IMR-90 (cell line): ENCODE data around the gene ETS1. TPM values are rescaled to one million over a fixed set of nuclear protein-coding genes. Genes with fewer than 3 reads are reported as not detected.

Experiments
- ATAC-seq: fragments of 200-7000 bp; cut with Tn5 transposase; 2 replicates; pipeline ENCODE4 v1.9.1; 2020; ENCODE audit warnings: low read depth, mild to moderate bottlenecking, moderate library complexity
- BruUV-seq: library from RNA; stranded (reverse); fragments of 400-500 nt; replicated peaks from 2 replicates; lab custom pipeline; 2021; lab: Mats Ljungman, UMichigan
- CTCF ChIA-PET: fragments of 300-600 bp; formaldehyde crosslinking; extraction: SDS; loops from one replicate; lab custom pipeline; 2021; ENCODE audit warnings: antibody characterized with exemption; lab: Yijun Ruan, JAX
- POLR2A ChIA-PET: fragments of 300-600 bp; sonication (Branson Sonifier 250); formaldehyde crosslinking; loops from one replicate; lab custom pipeline; 2022; ENCODE audit warnings: antibody characterized with exemption; ENCODE audit not compliant: unreplicated experiment; lab: Charles Lee
- DNase-seq: peaks from one replicate; pipeline ENCODE4 v3.0.0; 2013
- H2AFZ ChIP-seq: replicated peaks from 2 replicates; pipeline ENCODE3; 2013; ENCODE audit warnings: low read length, mild to moderate bottlenecking; ENCODE audit not compliant: poor library complexity
- H2AK5ac ChIP-seq: 2 replicates; pipeline ENCODE4 v1.6.1; 2013; ENCODE audit warnings: low read depth, low read length, inconsistent platforms
- H2AK9ac ChIP-seq: replicated peaks from 2 replicates; pipeline ENCODE3; 2013; ENCODE audit warnings: mild to moderate bottlenecking, low read depth, low read length, moderate library complexity; ENCODE audit not compliant: poor library complexity
- H2BK120ac ChIP-seq: 2 replicates; pipeline ENCODE4 v1.6.1; 2013; ENCODE audit warnings: low read depth, low read length, inconsistent platforms
- H2BK15ac ChIP-seq: 3 replicates; pipeline ENCODE4 v1.6.1; 2013; ENCODE audit warnings: low read depth, low read length, inconsistent platforms
- H2BK20ac ChIP-seq: 2 replicates; pipeline ENCODE4 v1.6.1; 2013; ENCODE audit warnings: low read depth, mild to moderate bottlenecking, inconsistent platforms, low read length, moderate library complexity
- H2BK5ac ChIP-seq: 2 replicates; pipeline ENCODE4 v1.6.1; 2013; ENCODE audit warnings: mild to moderate bottlenecking, low read depth, low read length, inconsistent platforms; ENCODE audit not compliant: poor library complexity, severe bottlenecking
- H3K14ac ChIP-seq: replicated peaks from 2 replicates; pipeline ENCODE4 v1.6.1; 2013; ENCODE audit warnings: low read depth, low read length, inconsistent platforms
- H3K18ac ChIP-seq: 2 replicates; pipeline ENCODE4 v1.6.1; 2013; ENCODE audit warnings: low read depth, low read length, control low read depth
- H3K23ac ChIP-seq: 2 replicates; pipeline ENCODE4 v1.6.1; 2013; ENCODE audit warnings: low read depth, low read length, inconsistent platforms
- H3K27ac ChIP-seq: 2 replicates; pipeline ENCODE4 v1.5.1; 2013; ENCODE audit warnings: mild to moderate bottlenecking, control low read depth, low read length; ENCODE audit not compliant: insufficient read depth
- H3K27me3 ChIP-seq: 2 replicates; pipeline ENCODE4 v1.6.1; 2013; ENCODE audit warnings: low read length; ENCODE audit not compliant: control insufficient read depth, insufficient read depth
- H3K36me3 ChIP-seq: 2 replicates; pipeline ENCODE4 v1.6.1; 2013; ENCODE audit warnings: low read length, mixed read lengths; ENCODE audit not compliant: control insufficient read depth, insufficient read depth
- H3K4ac ChIP-seq: 2 replicates; pipeline ENCODE4 v1.6.1; 2013; ENCODE audit warnings: low read depth, low read length, inconsistent platforms
- H3K4me1 ChIP-seq: 2 replicates; pipeline ENCODE4 v1.6.1; 2013; ENCODE audit warnings: low read length, mixed read lengths; ENCODE audit not compliant: control insufficient read depth, insufficient read depth
- H3K4me2 ChIP-seq: 2 replicates; pipeline ENCODE4 v1.6.1; 2013; ENCODE audit warnings: low read depth, mild to moderate bottlenecking, control low read depth, low read length, moderate library complexity
- H3K4me3 ChIP-seq: 2 replicates; pipeline ENCODE4 v1.5.1; 2013; ENCODE audit warnings: low read depth, mild to moderate bottlenecking, control low read depth, low read length, moderate library complexity; ENCODE audit not compliant: insufficient read depth
- H3K56ac ChIP-seq: 2 replicates; pipeline ENCODE4 v1.6.1; 2013; ENCODE audit warnings: low read length, inconsistent platforms; ENCODE audit not compliant: insufficient read depth; ENCODE audit errors: extremely low read depth
- H3K79me1 ChIP-seq, 2 experiments: 2 replicates each; pipeline ENCODE4 v1.6.1; 2013; ENCODE audit warnings: low read length in 2 of 2, inconsistent platforms in 1 of 2, low read depth in 1 of 2
- H3K9ac ChIP-seq: 2 replicates; pipeline ENCODE4 v1.6.1; 2013; ENCODE audit warnings: low read depth, low read length, control low read depth
- H3K9me1 ChIP-seq: 2 replicates; pipeline ENCODE4 v1.6.1; 2013; ENCODE audit warnings: low read length, inconsistent platforms; ENCODE audit not compliant: insufficient read depth
- H3K9me3 ChIP-seq: 2 replicates; pipeline ENCODE4 v1.6.1; 2013; ENCODE audit warnings: low read length; ENCODE audit not compliant: control insufficient read depth, insufficient read depth
- H4K20me1 ChIP-seq: 2 replicates; pipeline ENCODE4 v1.6.1; 2013; ENCODE audit warnings: low read length, inconsistent platforms; ENCODE audit not compliant: insufficient read depth
- H4K5ac ChIP-seq: 2 replicates; pipeline ENCODE4 v1.6.1; 2013; ENCODE audit warnings: mild to moderate bottlenecking, low read depth, low read length, control low read depth
- H4K8ac ChIP-seq, 2 experiments: 2 replicates each; pipeline ENCODE4 v1.6.1; 2013; ENCODE audit warnings: low read depth in 2 of 2, low read length in 2 of 2, control low read depth in 1 of 2, inconsistent platforms in 1 of 2
- H4K91ac ChIP-seq: 2 replicates; pipeline ENCODE4 v1.6.1; 2013; ENCODE audit warnings: low read depth, low read length, inconsistent platforms; ENCODE audit not compliant: insufficient read depth
- POLR2A ChIP-seq: IDR thresholded peaks from 2 replicates; pipeline ENCODE4 v1.6.1; 2012; ENCODE audit warnings: mild to moderate bottlenecking, low read depth, low read length
- WGBS, 2 experiments: methylation state at CpG; one replicate each; pipeline versions ENCODE4 v1.1.5 to v1.1.7; 2013; ENCODE audit warnings: missing lambda C conversion rate in 2 of 2; ENCODE audit not compliant: insufficient read length in 1 of 2; ENCODE audit errors: extremely low coverage in 2 of 2; 5-methylcytosine and 5-hydroxymethylcytosine counted together
- dilution Hi-C: fragments of 300-500 bp; cut with HindIII; formaldehyde crosslinking; loops from one replicate; pipeline ENCODE4 v1.14.3; 2018; ENCODE audit warnings: low sequenced_read_pairs; ENCODE audit not compliant: unreplicated experiment
- in situ Hi-C: fragments of 300-500 bp; cut with MboI; formaldehyde crosslinking; loops from 3 replicates; pipeline ENCODE4 v1.14.3; 2019; ENCODE audit warnings: low sequenced_read_pairs, inconsistent platforms, mixed read lengths
- intact Hi-C: fragments of 100-400 bp; cut with micrococcal nuclease; formaldehyde crosslinking; loops from 2 replicates; pipeline ENCODE4 v1.10.0; 2022
- polyA plus RNA-seq, 3 experiments: library from polyadenylated mRNA; depleted of rRNA; stranded (reverse); fragments of >200 nt; gene quantifications; 2 replicates each; pipeline ENCODE4 v1.2.3, GENCODE V29; 2012; ENCODE audit warnings: low replicate concordance in 1 of 3
- total RNA-seq: library from RNA; depleted of rRNA; stranded (reverse); fragments of >200 nt; gene quantifications from 2 replicates; pipeline ENCODE4 v1.2.3, GENCODE V29; 2012
- TF ChIP-seq, protein P1 (sequence below): conservative IDR thresholded peaks from 2 replicates; pipeline ENCODE4 v1.5.1; 2012; ENCODE audit warnings: mild to moderate bottlenecking, low read depth, low read length, improper control_type of control experiment

ETS1 gene
- total and polyA plus RNA-seq, 2 of the 4 experiments (the other 2 are of a cell fraction), result 41.2 to 56.3 TPM

DNA sequence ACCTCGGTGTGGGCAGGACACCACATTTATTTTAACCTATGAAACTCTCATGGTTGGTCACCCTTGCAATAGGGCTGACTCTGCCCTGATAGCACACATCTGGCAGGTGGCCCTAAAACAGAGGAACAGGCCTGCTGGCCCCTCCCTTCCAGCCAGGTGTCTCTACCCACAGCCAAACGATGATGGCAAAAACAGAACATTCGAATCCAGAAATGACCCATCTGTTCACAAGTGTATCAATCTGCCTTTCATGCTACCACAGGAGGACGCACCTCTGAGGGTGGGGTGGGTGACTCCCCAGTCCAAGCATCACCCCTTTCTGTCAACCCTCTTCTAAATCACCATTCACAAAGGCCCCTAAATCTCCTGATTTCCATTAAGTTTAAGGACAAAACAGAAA, 118.1 kb downstream of the ETS1 start:
- H3K9me3 ChIP-seq, result no peaks in the 10 kb centered on the region
- ChIA-PET POLR2A (no interaction called here), CTCF (no interaction called here)
- H3K4me2 ChIP-seq, result no peak overlapping the region
- H2BK5ac ChIP-seq, result peak overlapping the region; percentile 37
- DNase-seq (no peak), ATAC-seq (no peak)
- 0 out of 2 replicates have a peak overlapping the region, but pooled peaks have one; percentile 21 for H3K23ac ChIP-seq
- no peak overlapping the region for H4K5ac ChIP-seq
- dilution Hi-C loops, result no loop called here
- peak overlapping the region; percentile 30; the same call in 1 of the 3 replicates for H2BK15ac ChIP-seq
- H3K4me1 ChIP-seq, result peaks cover 36% of the 10 kb centered on the region
- H3K4me3 ChIP-seq, result no peak overlapping the region
- peak overlapping the region; percentile 16; the same call in 1 of the 2 replicates for H2AK5ac ChIP-seq
- TF ChIP-seq, protein P1, sequence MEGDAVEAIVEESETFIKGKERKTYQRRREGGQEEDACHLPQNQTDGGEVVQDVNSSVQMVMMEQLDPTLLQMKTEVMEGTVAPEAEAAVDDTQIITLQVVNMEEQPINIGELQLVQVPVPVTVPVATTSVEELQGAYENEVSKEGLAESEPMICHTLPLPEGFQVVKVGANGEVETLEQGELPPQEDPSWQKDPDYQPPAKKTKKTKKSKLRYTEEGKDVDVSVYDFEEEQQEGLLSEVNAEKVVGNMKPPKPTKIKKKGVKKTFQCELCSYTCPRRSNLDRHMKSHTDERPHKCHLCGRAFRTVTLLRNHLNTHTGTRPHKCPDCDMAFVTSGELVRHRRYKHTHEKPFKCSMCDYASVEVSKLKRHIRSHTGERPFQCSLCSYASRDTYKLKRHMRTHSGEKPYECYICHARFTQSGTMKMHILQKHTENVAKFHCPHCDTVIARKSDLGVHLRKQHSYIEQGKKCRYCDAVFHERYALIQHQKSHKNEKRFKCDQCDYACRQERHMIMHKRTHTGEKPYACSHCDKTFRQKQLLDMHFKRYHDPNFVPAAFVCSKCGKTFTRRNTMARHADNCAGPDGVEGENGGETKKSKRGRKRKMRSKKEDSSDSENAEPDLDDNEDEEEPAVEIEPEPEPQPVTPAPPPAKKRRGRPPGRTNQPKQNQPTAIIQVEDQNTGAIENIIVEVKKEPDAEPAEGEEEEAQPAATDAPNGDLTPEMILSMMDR, result no peak
- TF ChIP-seq POLR2A, result peak; percentile 5; the same call in 1 of the 2 replicates
- no CpG with 5 or more reads among the region's 4 CpGs for whole genome bisulfite sequencing, 2 experiments
- H3K79me1 ChIP-seq, result peaks cover 46 to 87% of the 10 kb centered on the region in 2 experiments
- BruUV-seq, result no TSS peak
- no peak overlapping the region for H3K56ac ChIP-seq
- H2AFZ ChIP-seq, result no peak overlapping the region
- 0 out of 4 replicates have a peak overlapping the region, but pooled peaks of 1 of the 2 experiments have one; percentile 26 for H4K8ac ChIP-seq
- peaks cover 49% of the 10 kb centered on the region for H3K9me1 ChIP-seq
- intact Hi-C loops, result no loop called here
- no peak overlapping the region for H3K9ac ChIP-seq
- peak overlapping the region; percentile 28; the same call in 1 of the 2 replicates for H3K14ac ChIP-seq
- H2AK9ac ChIP-seq, result no peak overlapping the region
- H3K18ac ChIP-seq, result no peak overlapping the region
- no peak overlapping the region for H3K27ac ChIP-seq
- in situ Hi-C loops, result no loop called here
- H4K20me1 ChIP-seq, result peaks cover 50% of the 10 kb centered on the region
- H4K91ac ChIP-seq, result no peak overlapping the region
- H3K27me3 ChIP-seq, result no peaks in the 10 kb centered on the region
- no peak overlapping the region for H2BK20ac ChIP-seq
- peak overlapping the region; percentile 55 for H3K4ac ChIP-seq
- no peak overlapping the region for H2BK120ac ChIP-seq
- H3K36me3 ChIP-seq, result peaks cover 30% of the 10 kb centered on the region
